K562 (cell line): Measurements from ENCODE around the gene P4HB.

Experiments
- ATF7 ChIP-seq: fragments of 450-650 bp; IDR thresholded peaks from 2 replicates; pipeline ENCODE4 v1.7.1; 2014; ENCODE audit warnings: mild to moderate bottlenecking, moderate library complexity
- POLR2A ChIP-seq: fragments of 450-650 bp; conservative IDR thresholded peaks from 2 replicates; pipeline ENCODE4 v1.6.1; 2016
- SAFB2 ChIP-seq: fragments of 200-400 bp; formaldehyde crosslinking; IDR thresholded peaks from 2 replicates; pipeline ENCODE4 v1.6.1; 2018; ENCODE audit warnings: borderline replicate concordance, low read length, low read depth, moderate library complexity; ENCODE audit not compliant: severe bottlenecking

DNA sequence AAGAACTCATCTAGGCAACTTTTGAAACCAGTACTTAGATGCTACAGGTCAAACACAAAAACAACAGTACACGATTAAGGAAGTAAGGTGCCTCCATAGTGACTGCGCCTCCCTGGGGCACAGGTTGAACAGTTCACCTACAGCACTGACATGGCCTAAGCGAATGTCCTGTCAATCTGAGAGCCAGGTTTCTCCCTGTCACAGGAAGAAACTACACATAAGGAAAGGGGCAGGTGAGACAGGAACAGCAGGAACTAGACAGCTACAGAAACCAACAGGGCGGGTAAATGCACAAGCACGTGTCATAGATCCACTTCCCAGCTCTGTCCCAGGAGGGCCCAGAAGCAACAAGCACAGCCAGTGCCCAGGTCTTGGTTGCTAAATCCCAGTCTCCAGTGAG, 18.8 kb upstream of the P4HB start:
- no peak for TF ChIP-seq POLR2A
- TF ChIP-seq SAFB2: no peak
- no peak for TF ChIP-seq ATF7
